ENCODE results near the gene PALLD.

DNA sequence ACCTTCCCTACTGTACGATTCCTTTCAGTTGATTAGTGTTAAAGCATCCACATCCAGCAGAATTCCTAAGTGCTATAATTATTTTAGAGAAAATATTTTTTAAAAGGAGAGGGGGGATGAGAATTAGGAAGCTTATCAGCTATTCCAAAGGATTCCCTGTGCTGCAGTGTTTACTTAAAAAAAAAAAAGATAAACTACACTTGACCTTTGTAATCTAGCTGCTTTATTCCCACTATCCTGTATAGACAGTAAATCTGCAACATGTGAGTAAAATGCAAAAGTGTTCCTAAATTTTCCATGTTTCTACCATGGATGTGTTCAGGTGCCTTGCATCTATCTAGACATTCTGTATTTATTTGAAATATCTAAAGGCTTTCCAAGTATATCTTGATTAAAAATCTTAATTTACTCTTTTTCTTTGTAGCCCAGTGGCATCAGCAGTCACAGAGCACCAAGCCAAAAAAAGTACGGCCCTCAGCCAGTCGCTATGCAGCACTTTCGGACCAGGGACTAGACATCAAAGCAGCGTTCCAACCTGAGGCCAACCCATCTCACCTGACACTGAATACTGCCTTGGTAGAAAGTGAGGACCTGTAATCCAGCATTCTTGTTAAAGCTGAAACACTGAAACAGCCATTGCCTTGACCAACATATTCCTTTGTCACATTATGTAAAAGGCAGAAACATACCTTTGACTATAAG lies 429.1 kb downstream of the PALLD start:
- no peak for TF ChIP-seq POLR2A (IDR thresholded peaks at IDR 0.05; ENCODE audit: low read depth)
- no peak for TF ChIP-seq POLR2AphosphoS5 (IDR thresholded peaks at IDR 0.05)
- TF ChIP-seq CTCF (IDR thresholded peaks at IDR 0.05), result no peak
